Smooth muscle cell (in vitro differentiated cells): ENCODE results near the gene MYL4. TPM values are rescaled to one million over a fixed set of nuclear protein-coding genes. Genes with fewer than 3 reads are reported as not detected.
A peak's percentile ranks its signal among the peaks of the same experiment; 100 is the strongest.

ENCODE experiments used
- DNase-seq: peaks from one replicate; lab custom pipeline; 2025; ENCODE audit not compliant: unreplicated experiment; lab: John Stamatoyannopoulos, UW
- H2AFZ ChIP-seq: fragments of 200-600 bp; sonication (generic); 2 replicates; pipeline ENCODE4 v1.6.0; 2016; ENCODE audit warnings: antibody characterized with exemption, low read depth, mild to moderate bottlenecking
- H3F3A ChIP-seq: fragments of 200-600 bp; sonication (generic); 2 replicates; pipeline ENCODE4 v1.6.0; 2017; ENCODE audit warnings: antibody characterized with exemption, low read depth
- H3K27ac ChIP-seq: fragments of 200-600 bp; sonication (generic); 2 replicates; pipeline ENCODE4 v1.5.1; 2016; ENCODE audit warnings: low read depth, mild to moderate bottlenecking
- H3K27me3 ChIP-seq: fragments of 200-600 bp; sonication (generic); 2 replicates; pipeline ENCODE4 v1.6.1; 2016; ENCODE audit warnings: low read depth, mild to moderate bottlenecking
- H3K36me3 ChIP-seq: fragments of 200-600 bp; sonication (generic); 2 replicates; pipeline ENCODE4 v1.5.1; 2016; ENCODE audit warnings: low read depth
- H3K4me1 ChIP-seq: fragments of 200-600 bp; sonication (generic); 2 replicates; pipeline ENCODE4 v1.5.1; 2016; ENCODE audit warnings: low read depth
- H3K4me2 ChIP-seq: fragments of 200-600 bp; sonication (generic); 2 replicates; pipeline ENCODE4 v1.6.0; 2016; ENCODE audit warnings: mild to moderate bottlenecking
- H3K4me3 ChIP-seq: fragments of 200-600 bp; sonication (generic); 2 replicates; pipeline ENCODE4 v1.5.1; 2016; ENCODE audit warnings: mild to moderate bottlenecking
- H3K79me2 ChIP-seq: fragments of 200-600 bp; sonication (generic); 2 replicates; pipeline ENCODE4 v1.6.0; 2016; ENCODE audit warnings: low read depth, mild to moderate bottlenecking
- H3K9ac ChIP-seq: fragments of 200-600 bp; sonication (generic); 2 replicates; pipeline ENCODE4 v1.6.0; 2016; ENCODE audit warnings: low read depth
- H3K9me3 ChIP-seq: fragments of 200-600 bp; sonication (generic); replicated peaks from 2 replicates; pipeline ENCODE4 v1.5.1; 2016; ENCODE audit warnings: low read depth
- H4K20me1 ChIP-seq: fragments of 200-600 bp; sonication (generic); 2 replicates; pipeline ENCODE4 v1.6.0; 2016; ENCODE audit warnings: low read depth
- WGBS: methylation state at CpG from one replicate; pipeline ENCODE4 v1.1.7; 2016; ENCODE audit warnings: low lambda C conversion rate; 5-methylcytosine and 5-hydroxymethylcytosine counted together
- polyA plus RNA-seq: library from polyadenylated mRNA; unstranded; fragments of >200 nt; fragmentation: Nextera tagmentation; extraction: Ambion mirVana; gene quantifications from 2 replicates; pipeline ENCODE4 v1.2.1, GENCODE V29; 2016
- total RNA-seq: library from RNA; depleted of rRNA; stranded (reverse); fragments of >200 nt; gene quantifications from 2 replicates; pipeline ENCODE4 v1.2.3, GENCODE V29; 2014
- TF ChIP-seq, protein P1 (sequence below): fragments of 200-600 bp; sonication (generic); IDR thresholded peaks from 2 replicates; pipeline ENCODE4 v1.5.1; 2017; ENCODE audit warnings: borderline replicate concordance, mild to moderate bottlenecking, antibody characterized with exemption; ENCODE audit not compliant: insufficient read depth, poor library complexity, severe bottlenecking

Gene MYL4
- total and polyA plus RNA-seq, 2 experiments from 2014 or later = 6.5 to 8.3 TPM

DNA sequence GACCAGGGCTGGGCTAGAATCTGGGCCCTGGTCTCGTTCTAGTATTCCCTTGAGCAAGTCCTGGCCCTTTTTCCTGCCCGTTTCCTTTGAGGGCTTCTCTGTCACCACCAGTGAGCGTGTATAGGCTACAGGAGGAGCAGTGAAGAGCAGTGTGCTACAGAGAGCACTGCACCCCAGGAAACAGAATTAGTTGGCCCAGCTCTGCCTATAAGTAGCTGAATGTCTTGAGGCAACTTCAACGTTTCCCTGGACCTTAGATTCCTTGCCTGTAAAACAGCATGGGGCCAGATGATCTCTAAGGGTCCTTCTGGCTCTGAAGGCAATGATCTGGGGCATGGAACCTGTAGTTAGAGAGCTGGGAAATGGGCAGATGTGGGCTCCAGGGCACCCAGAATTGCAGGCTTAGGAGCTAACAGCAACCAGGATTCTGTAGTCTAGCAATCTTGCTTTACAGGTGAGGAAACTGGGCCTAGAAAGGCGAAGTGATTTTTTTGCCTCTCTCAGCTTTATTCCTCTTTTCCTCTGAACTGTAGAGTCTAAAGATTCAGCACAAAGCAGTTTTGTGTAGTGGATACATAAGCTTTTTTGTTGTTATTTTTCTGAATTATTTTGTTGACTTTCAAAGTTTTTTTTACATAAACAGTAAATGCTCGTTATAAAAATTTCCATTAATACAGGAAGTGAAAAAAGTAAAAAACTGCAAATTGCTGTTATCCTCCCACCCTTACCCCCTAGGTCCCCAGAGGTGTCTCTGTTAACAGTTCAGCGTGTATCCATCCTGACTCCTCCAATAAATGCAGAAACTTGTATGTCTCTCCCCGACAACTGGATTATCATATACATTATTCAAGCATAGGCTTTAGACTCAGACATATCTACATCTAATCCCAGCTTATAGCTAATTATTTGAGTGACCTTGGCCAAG is 1.7 kb upstream of the MYL4 start:
- no peak for DNase-seq
- Histone ChIP-seq H3K4me2 (no peak overlapping the region), H3K9ac (no peak overlapping the region), H3K27ac (no peak overlapping the region), H3K27me3 (no peaks in the 10 kb centered on the region), H3K4me3 (no peak overlapping the region), H4K20me1 (no peaks in the 10 kb centered on the region), H3K79me2 (no peaks in the 10 kb centered on the region), H3K9me3 (no peaks in the 10 kb centered on the region), H3K4me1 (peaks cover 13% of the 10 kb centered on the region), H2AFZ (peak overlapping the region; percentile 42), H3F3A (peaks cover 15% of the 10 kb centered on the region), H3K36me3 (no peaks in the 10 kb centered on the region)
- TF ChIP-seq, protein P1, sequence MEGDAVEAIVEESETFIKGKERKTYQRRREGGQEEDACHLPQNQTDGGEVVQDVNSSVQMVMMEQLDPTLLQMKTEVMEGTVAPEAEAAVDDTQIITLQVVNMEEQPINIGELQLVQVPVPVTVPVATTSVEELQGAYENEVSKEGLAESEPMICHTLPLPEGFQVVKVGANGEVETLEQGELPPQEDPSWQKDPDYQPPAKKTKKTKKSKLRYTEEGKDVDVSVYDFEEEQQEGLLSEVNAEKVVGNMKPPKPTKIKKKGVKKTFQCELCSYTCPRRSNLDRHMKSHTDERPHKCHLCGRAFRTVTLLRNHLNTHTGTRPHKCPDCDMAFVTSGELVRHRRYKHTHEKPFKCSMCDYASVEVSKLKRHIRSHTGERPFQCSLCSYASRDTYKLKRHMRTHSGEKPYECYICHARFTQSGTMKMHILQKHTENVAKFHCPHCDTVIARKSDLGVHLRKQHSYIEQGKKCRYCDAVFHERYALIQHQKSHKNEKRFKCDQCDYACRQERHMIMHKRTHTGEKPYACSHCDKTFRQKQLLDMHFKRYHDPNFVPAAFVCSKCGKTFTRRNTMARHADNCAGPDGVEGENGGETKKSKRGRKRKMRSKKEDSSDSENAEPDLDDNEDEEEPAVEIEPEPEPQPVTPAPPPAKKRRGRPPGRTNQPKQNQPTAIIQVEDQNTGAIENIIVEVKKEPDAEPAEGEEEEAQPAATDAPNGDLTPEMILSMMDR = no peak
- 82% methylated on average over 8 of the region's 8 CpGs for WGBS

DNA sequence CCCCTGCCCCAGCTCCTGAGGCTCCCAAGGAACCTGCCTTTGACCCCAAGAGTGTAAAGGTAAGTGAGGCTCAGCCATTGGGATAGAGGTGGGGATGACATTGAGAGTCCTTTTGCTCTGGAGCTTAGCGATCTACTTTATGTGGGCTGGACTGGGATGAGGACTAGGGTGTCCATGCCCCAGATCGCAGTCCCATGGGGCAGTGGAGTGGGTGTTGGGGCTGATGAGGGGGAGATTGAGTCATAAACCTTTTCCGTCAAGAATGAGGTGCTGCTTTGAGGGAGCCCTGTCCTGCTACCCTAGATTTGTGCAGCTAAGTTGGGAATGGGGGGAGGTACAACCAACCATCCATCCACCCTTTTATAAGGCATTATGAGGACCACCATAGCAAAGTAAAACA is 351 bp downstream of the MYL4 start:
- Histone ChIP-seq H3K9me3 (no peaks in the 10 kb centered on the region), H3K27ac (no peak overlapping the region), H3K4me1 (peaks cover 13% of the 10 kb centered on the region), H2AFZ (peak overlapping the region; percentile 31), H3K4me2 (no peak overlapping the region), H3K27me3 (no peaks in the 10 kb centered on the region), H3K79me2 (no peaks in the 10 kb centered on the region), H3F3A (peaks cover 9% of the 10 kb centered on the region), H3K9ac (no peak overlapping the region), H3K4me3 (no peak overlapping the region), H3K36me3 (no peaks in the 10 kb centered on the region), H4K20me1 (no peaks in the 10 kb centered on the region)
- 98% methylated on average over 3 of the region's 3 CpGs for WGBS
- no peak for DNase-seq
- TF ChIP-seq, protein P1 = no peak

DNA sequence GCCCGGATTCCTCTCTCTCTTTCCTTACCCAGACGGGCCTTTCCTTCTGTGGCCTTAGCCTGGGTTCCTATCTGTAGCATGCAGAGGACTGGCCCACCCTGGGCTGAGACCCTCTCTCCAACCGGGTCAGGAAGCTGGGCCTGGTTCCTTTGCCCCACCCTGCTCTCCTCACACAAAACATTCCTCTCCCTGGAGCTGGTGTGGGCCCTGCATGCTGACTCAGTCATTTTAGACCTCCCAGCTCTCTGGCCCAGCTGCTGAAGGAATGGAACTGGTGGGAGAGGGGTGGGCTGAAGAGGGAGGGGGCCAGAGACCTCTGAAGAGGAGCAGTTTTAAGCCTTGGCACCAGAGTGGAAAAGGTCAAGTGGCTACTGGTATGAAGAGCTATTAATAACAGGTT is 957 bp downstream of the MYL4 start:
- peaks cover 8% of the 10 kb centered on the region for H3K4me1 ChIP-seq
- 74% methylated on average over 3 of the region's 3 CpGs for WGBS

More for the DNA sequence above, 957 bp downstream of the MYL4 start:
- H4K20me1 ChIP-seq = no peaks in the 10 kb centered on the region
- TF ChIP-seq, protein P1 = no peak
- DNase-seq = no peak
- H3K27me3 ChIP-seq = no peaks in the 10 kb centered on the region
- no peaks in the 10 kb centered on the region for H3K36me3 ChIP-seq
- H3K4me3 ChIP-seq = no peak overlapping the region
- peaks cover 8% of the 10 kb centered on the region for H3F3A ChIP-seq
- peak overlapping the region; percentile 13 for H2AFZ ChIP-seq
- H3K79me2 ChIP-seq = no peaks in the 10 kb centered on the region
- no peak overlapping the region for H3K9ac ChIP-seq
- no peaks in the 10 kb centered on the region for H3K9me3 ChIP-seq
- H3K4me2 ChIP-seq = no peak overlapping the region
- no peak overlapping the region for H3K27ac ChIP-seq
